GM13977 (cell line): ENCODE data around the gene FMNL2.

Experiments used
- DNase-seq: peaks from one replicate; pipeline ENCODE4 v3.0.0; 2012; ENCODE audit warnings: low spot score
- in situ Hi-C: fragments of 300-500 bp; cut with MboI; formaldehyde crosslinking; loops from one replicate; pipeline ENCODE4 v1.12.0; 2022; ENCODE audit warnings: low sequenced_read_pairs, low pct_unique_long_range_greater_than_20kb, mixed read lengths, inconsistent platforms; ENCODE audit not compliant: unreplicated experiment
- TF ChIP-seq, protein P1 (sequence below): IDR thresholded peaks from 2 replicates; pipeline ENCODE4 v1.5.1; 2012; ENCODE audit warnings: mild to moderate bottlenecking, control low read depth; ENCODE audit not compliant: insufficient read depth; ENCODE audit errors: extremely low read depth, missing control alignments

The FMNL2 gene

DNA sequence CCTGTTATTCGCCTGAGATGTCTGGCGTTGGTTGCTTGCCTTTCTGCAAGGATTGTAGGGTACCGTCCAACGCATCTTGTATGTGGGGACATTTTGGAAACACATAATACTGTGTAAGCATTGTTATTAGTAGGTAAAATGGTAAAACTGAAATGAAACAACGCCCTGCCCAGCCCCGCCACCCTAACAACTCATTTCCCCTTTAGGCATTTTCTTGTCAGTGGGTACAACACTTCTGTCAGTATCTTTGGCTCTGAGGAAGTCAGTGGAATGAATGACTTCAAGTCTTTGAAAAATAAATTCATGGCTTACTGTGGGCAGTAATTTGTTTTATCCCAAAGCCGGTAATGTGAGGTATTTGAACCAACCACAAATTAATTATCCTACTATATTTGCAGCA, 86.0 kb downstream of the FMNL2 start:
- TF ChIP-seq, protein P1, sequence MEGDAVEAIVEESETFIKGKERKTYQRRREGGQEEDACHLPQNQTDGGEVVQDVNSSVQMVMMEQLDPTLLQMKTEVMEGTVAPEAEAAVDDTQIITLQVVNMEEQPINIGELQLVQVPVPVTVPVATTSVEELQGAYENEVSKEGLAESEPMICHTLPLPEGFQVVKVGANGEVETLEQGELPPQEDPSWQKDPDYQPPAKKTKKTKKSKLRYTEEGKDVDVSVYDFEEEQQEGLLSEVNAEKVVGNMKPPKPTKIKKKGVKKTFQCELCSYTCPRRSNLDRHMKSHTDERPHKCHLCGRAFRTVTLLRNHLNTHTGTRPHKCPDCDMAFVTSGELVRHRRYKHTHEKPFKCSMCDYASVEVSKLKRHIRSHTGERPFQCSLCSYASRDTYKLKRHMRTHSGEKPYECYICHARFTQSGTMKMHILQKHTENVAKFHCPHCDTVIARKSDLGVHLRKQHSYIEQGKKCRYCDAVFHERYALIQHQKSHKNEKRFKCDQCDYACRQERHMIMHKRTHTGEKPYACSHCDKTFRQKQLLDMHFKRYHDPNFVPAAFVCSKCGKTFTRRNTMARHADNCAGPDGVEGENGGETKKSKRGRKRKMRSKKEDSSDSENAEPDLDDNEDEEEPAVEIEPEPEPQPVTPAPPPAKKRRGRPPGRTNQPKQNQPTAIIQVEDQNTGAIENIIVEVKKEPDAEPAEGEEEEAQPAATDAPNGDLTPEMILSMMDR, result no peak
- no peak for DNase-seq
- in situ Hi-C loops, result no loop called here

DNA sequence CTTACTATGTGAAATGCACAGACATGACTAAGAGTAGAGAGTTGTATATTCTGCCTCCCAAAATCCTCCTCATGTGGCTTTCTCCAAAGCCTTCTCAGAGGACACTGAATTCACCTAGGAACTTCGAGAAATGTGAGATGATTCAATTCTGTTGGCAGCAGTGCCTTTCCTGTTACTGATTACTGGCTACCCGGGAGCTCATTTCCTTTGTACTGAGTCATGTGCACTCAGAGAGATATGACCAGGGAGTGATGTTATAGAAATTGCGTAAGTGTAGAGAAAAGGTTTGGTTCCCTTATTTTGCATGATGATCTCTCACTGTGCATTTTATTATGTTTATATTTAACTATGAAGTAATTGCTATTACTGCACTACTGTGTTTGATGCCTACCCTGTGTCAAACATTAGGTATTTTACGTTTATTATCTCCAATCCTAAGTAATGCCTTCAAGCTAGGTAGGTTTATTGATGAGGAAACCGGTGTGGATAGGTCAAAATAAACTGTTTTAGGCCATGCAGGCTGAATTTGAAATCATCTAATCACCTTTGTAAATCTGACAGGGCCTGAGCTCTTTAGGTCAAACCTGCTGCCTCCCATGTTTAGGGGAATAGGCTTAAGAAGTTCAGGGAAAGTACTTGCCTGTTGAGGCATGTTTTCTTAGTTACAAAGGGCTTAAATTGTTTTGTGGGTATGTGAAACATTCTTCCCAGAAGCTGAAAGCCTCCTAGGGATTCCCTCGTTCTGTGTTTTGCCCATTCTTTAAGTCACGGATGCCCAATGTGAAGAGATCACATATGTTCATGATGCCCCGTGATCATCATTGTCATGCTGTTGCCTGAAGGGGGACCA, 86.8 kb downstream of the FMNL2 start:
- no peak for DNase-seq
- TF ChIP-seq, protein P1, result no peak
- in situ Hi-C loops, result no loop called here

DNA sequence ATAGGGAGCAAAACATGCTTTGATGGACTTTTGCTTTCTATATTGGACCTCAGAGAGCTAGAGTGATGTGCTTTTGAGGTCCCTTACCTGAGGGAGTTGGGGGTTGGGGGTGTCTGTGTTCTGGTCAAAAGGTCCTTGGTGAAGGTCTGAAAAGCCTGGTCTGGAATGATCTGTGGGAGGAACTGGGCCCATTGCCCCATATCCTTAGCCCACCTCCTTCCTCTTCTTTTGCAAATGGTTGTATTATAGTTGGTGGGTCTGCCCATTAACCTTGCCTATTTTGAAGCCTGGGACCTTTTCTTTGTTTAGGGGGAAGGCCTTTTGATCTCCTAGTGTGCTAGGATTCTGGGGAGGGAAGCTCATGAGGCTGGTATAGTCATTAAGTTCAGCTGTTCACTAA, 88.7 kb downstream of the FMNL2 start:
- no peak for DNase-seq
- TF ChIP-seq, protein P1, result no peak
- in situ Hi-C loops, result no loop called here

DNA sequence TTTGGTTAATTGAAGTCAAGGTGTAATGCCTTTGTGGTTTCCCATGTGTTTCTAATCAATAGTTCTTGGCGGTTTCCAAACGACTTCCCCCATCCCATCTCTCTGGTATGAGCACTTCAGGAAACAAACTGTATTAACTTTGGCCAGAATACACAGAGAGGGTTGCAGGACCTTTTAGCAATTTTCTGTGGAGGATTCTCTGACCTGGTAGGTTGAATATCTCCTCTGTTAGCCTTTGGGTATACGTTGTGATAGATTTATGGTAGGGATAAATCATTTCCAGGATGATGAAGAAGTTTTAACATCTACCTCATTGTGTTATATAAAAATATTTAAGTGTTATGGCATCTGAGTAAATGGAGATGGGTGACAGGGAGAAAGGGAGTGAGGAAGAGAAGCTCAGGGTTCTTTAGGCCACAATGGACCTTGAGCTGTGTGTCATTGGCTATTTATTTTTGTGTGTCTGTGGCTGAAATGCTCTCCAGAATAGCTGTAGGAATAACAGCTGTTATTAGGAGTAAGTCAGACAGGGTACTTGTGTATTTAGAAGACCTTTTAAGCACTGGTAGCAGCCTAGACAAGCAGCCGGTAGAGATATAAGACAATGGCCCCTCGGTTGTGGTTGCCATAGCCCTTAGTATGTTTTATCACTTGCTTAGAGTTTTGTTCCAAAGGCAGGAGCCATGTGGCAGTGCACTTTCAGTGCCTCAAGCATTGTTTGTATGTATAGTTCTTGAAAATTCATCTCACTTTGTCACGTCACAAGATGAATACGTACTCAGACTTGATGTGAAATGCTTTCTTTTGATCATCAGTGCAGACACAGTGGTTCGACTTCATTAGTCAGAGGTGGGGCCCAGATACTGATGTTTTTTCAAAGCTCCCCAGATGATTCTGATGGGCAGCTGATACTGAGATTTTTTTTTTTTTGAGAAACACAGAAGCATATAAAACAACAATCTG, 91.1 kb downstream of the FMNL2 start:
- TF ChIP-seq, protein P1, result no peak
- DNase-seq, result no peak
- in situ Hi-C loops, result no loop called here

DNA sequence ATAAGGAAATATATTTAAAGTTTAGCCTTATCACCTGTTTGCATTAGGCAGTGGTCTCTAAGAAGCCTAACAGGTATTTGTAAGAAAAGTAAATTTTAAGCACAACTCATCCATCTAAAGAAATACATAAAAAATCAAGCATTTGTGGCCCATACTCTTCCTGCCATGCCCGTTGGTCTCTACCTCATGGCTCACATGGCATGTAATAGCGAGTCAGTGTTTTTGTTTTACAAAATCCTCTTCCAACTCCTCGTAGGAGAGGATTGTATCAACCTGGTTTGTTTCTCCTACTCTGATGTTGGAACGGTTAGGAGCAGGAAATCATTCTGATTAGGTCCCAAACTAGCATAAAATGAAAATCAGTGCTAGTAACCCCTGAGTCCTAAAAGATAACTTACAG, 91.8 kb downstream of the FMNL2 start:
- TF ChIP-seq, protein P1, result no peak
- in situ Hi-C loops, result no loop called here
- no peak for DNase-seq

DNA sequence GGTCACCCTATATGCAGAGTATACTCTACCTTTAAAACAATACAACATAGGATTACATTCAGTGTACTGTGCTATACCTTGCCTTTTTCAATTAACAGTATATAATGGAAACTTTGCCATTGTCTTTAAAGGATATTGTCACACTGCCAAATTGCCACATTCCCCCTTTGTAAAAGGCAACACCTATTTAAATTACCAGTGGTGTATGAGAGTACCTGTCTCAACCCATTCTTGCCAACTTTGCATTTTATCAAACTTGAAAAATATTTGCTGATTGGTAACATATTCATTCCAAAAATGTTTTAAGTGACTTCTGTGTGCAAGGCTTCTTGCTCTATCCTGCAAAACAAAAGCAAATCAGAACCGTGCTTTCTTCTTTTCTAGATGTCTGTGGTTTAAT, 92.9 kb downstream of the FMNL2 start:
- no peak for DNase-seq
- TF ChIP-seq, protein P1, result no peak
- in situ Hi-C loops, result no loop called here
